ENCODE results near the gene JARID2. TPM values are rescaled to one million over a fixed set of nuclear protein-coding genes. Genes with fewer than 3 reads are reported as not detected.

JARID2 gene
- total RNA-seq, 1 donor = 9.1 TPM

GRCh38 chr6:15252195-15252594 is 6.3 kb downstream of the JARID2 start:
- H3K4me3 ChIP-seq (ENCODE audit: low read depth, low read length) = no peak overlapping the region
- no peak for TF ChIP-seq CTCF (IDR thresholded peaks at IDR 0.05; ENCODE audit: insufficient read depth, low read depth, low read length)
- peak; percentile 63 for DNase-seq (ENCODE audit: low read depth)

- no peak for TF ChIP-seq CTCF (IDR thresholded peaks at IDR 0.05; ENCODE audit: insufficient read depth, low read depth, low read length)
Observed at GRCh38 chr6:15253203-15254022, 7.5 kb downstream of the JARID2 start.

GRCh38 chr6:15254070-15254975 is 8.5 kb downstream of the JARID2 start:
- no peak overlapping the region for H3K4me3 ChIP-seq (ENCODE audit: low read depth, low read length)
- no peak for DNase-seq (ENCODE audit: low read depth)
- no peak for TF ChIP-seq CTCF (IDR thresholded peaks at IDR 0.05; ENCODE audit: insufficient read depth, low read depth, low read length)

More at GRCh38 chr6:15253203-15254022, 7.5 kb downstream of the JARID2 start:
- no peak overlapping the region for H3K4me3 ChIP-seq (ENCODE audit: low read depth, low read length)
- no peak for DNase-seq (ENCODE audit: low read depth)

GRCh38 chr6:15255481-15255880 is 9.6 kb downstream of the JARID2 start:
- H3K4me3 ChIP-seq (ENCODE audit: low read depth, low read length) = no peak overlapping the region
- no peak for DNase-seq (ENCODE audit: low read depth)
- no peak for TF ChIP-seq CTCF (IDR thresholded peaks at IDR 0.05; ENCODE audit: insufficient read depth, low read depth, low read length)

GRCh38 chr6:15255909-15256395 is 10.1 kb downstream of the JARID2 start:
- no peak for DNase-seq (ENCODE audit: low read depth)
- no peak overlapping the region for H3K4me3 ChIP-seq (ENCODE audit: low read depth, low read length)
- no peak for TF ChIP-seq CTCF (IDR thresholded peaks at IDR 0.05; ENCODE audit: insufficient read depth, low read depth, low read length)

GRCh38 chr6:15256538-15257271 is 10.8 kb downstream of the JARID2 start:
- DNase-seq (ENCODE audit: low read depth) = no peak
- no peak for TF ChIP-seq CTCF (IDR thresholded peaks at IDR 0.05; ENCODE audit: insufficient read depth, low read depth, low read length)
- no peak overlapping the region for H3K4me3 ChIP-seq (ENCODE audit: low read depth, low read length)
